Lower leg skin (tissue), 4 donors: ENCODE results near the gene TRPV6. TPM values are rescaled to one million over a fixed set of nuclear protein-coding genes. Genes with fewer than 3 reads are reported as not detected.
A peak's percentile ranks its signal among the peaks of the same experiment; 100 is the strongest.

Experiments used
- DNase-seq, 2 donors: peaks; one replicate each; pipeline ENCODE4 v3.0.0-alpha.2; 2019; ENCODE audit warnings: low spot score in 2 of 2
- H3K4me3 ChIP-seq: fragments of 200-600 bp; sonication (generic); 2 replicates; pipeline ENCODE4 v1.5.1; 2017; ENCODE audit warnings: mild to moderate bottlenecking, low read depth; ENCODE audit not compliant: poor library complexity, severe bottlenecking
- POLR2A ChIP-seq, 2 donors: fragments of 450-650 bp; IDR thresholded peaks; one replicate each; pipeline ENCODE4 v1.6.1; 2016 to 2017; ENCODE audit warnings: antibody characterized with exemption in 2 of 2, mild to moderate bottlenecking in 1 of 2, moderate library complexity in 1 of 2
- WGBS, 2 donors: methylation state at CpG; one replicate each; pipeline ENCODE4 v1.1.5; 2018; 5-methylcytosine and 5-hydroxymethylcytosine counted together
- intact Hi-C: fragments of 100-400 bp; cut with DNase I; formaldehyde crosslinking; loops from one replicate; pipeline ENCODE4 v1.15.0; 2023; ENCODE audit warnings: low total_unique reads
- total RNA-seq, 4 donors: library from RNA; depleted of rRNA; stranded (reverse); fragments of >200 nt; gene quantifications; one replicate each; pipeline ENCODE4 v1.1.0, GENCODE V29; 2016
- TF ChIP-seq, protein P1 (sequence below), 3 donors: fragments of 450-650 bp; IDR thresholded peaks; one replicate each; pipeline ENCODE4 v1.5.1; 2016; ENCODE audit warnings: antibody characterized with exemption in 3 of 3, mild to moderate bottlenecking in 3 of 3, moderate library complexity in 2 of 3

Gene TRPV6
- total RNA-seq, 4 donors from 2014 or later, result 10.3 to 13.4 (median 11.5) TPM

DNA sequence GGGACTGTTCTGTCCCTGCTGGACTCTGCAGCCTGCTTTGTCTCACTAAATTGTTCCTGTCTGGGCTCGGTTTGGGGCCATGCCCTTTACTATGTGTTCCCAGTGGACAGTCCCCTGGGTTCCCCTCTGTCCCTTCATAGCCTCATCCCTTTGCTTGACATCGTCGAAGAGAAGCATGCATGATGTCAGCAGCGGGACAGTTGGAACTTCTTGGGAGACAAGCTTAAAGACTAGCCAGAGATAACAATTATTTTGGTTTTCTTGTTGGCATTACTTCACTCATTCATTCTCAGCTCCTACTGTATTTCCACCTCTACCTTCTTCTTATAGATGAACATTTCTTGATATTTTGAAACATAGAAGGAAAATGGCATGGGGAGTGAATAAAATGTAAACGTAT lies 27.9 kb downstream of the TRPV6 start:
- 63 to 68% methylated on average over 5 of the region's 5 CpGs for WGBS, 2 donors
- intact Hi-C loops, result no loop called here
- H3K4me3 ChIP-seq, result no peak overlapping the region

DNA sequence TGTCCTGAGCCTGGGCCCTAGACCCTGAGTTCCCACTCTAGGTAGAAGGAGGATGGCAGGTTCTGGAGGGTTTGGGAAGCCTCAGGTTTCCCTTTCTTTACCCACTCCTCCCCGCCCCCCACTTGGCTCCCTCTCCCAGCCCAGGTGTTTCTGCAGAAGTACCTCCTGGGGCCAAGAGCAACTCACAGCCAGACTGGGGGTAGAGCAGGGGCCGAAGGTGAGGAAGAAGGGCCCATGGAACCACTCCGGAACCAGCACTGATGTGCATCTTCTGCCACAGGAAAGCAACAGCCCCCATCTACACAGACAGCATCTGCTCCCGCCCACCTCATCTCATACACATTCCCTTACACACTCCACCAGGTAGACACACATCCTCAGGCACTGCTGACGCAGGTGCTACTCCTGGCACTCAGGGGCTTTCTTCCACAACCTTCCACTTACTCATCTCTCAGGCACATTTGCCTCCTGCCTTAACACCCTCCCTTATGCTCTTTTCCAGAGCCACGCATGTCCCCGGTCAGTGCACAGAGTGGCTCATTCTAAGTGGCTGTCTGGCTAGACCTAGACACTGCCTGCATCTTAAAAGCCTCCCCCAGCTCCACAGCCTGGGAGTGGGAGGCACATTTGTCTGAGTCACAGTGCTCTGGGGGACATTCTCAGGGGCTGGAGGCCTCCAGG lies 28.8 kb downstream of the TRPV6 start:
- no peak overlapping the region for H3K4me3 ChIP-seq
- 39 to 57% methylated on average over 7 of the region's 7 CpGs for WGBS, 2 donors
- TF ChIP-seq, protein P1, sequence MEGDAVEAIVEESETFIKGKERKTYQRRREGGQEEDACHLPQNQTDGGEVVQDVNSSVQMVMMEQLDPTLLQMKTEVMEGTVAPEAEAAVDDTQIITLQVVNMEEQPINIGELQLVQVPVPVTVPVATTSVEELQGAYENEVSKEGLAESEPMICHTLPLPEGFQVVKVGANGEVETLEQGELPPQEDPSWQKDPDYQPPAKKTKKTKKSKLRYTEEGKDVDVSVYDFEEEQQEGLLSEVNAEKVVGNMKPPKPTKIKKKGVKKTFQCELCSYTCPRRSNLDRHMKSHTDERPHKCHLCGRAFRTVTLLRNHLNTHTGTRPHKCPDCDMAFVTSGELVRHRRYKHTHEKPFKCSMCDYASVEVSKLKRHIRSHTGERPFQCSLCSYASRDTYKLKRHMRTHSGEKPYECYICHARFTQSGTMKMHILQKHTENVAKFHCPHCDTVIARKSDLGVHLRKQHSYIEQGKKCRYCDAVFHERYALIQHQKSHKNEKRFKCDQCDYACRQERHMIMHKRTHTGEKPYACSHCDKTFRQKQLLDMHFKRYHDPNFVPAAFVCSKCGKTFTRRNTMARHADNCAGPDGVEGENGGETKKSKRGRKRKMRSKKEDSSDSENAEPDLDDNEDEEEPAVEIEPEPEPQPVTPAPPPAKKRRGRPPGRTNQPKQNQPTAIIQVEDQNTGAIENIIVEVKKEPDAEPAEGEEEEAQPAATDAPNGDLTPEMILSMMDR (IDR thresholded peaks at IDR 0.05), result no peak
- no peak for TF ChIP-seq POLR2A (IDR thresholded peaks at IDR 0.05)
- intact Hi-C loops, result no loop called here
- peak in 1 of 2 donors; percentile 85 for DNase-seq

More for the DNA sequence above, 27.9 kb downstream of the TRPV6 start:
- no peak for TF ChIP-seq POLR2A (IDR thresholded peaks at IDR 0.05)
- TF ChIP-seq, protein P1 (IDR thresholded peaks at IDR 0.05), result no peak
- DNase-seq, result no peak

DNA sequence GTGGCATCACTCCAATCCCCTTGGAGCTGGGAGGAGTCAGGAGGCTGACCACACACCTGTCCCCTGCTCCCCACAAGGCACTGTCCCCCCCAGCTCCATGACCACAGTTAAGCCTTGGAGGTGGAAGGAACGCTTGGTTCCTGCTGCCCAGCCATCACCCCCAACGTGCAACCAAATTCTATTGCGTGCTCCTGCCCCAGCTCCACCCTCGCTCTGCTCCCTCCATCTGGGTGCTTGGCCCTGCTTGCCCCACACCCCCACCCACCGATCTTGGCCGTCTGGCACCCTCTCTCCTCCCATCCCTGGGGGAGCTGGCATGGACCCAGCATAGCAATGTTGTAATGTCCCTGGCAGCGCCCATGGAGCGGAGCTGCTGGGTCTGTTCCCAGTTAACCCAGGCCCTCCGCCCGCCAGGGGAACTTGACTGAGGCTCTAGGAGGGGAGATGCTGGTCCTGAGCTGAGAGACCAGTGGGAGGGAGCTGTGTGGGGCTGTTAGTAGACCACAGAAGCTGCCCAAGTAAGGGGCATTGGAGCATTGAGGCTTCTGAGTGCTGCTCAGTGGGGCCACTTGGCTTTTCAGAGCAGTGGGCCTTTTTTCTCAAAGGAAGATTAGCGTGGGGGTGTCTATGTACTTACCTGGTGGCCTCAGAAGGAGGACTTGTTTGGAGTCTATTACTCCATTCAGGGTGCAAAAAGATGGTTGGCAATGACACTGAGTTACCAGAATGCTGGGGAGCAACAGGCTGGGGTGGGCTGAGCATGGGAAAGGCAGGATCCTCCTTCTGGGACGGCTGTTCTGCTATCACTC lies 29.6 kb downstream of the TRPV6 start:
- TF ChIP-seq POLR2A (IDR thresholded peaks at IDR 0.05), result no peak
- TF ChIP-seq, protein P1 (IDR thresholded peaks at IDR 0.05), result no peak
- intact Hi-C loops, result no loop called here
- peak; percentile 79 to 95 for DNase-seq
- 18 to 32% methylated on average over 12 of the region's 12 CpGs for WGBS, 2 donors
- peak overlapping the region; percentile 69 for H3K4me3 ChIP-seq

DNA sequence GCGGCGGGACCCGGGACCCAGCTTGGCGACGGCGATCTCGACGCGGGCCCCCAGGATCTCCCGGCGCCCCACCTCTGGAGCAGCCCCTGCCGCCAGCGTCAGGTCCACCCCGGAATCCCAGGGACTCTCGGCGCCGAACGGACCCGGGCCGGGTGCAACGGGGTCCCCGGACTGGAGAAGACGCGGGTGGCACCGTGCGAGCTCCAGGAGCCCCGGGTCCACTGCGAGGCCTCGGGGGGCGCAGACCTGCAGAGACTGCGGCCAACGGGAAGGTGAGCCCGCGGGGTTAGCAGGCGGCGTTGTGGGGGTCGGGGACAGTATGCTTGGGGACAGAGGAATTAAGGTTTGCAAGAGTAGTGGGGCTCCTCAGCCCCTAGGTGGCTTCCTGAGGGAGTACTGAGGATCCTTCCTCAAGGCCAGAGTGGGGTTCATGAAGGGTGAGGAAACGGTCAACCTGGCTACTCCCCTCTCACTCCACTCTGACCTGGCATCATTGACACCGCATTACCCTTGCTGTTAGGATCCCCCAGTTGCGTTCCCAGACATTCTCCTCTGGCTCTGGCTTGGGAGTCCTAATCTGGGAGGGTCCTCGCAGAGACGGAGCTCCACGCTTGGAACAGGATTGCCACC lies 30.3 kb downstream of the TRPV6 start:
- 4 to 5% methylated on average over 24 to 29 of the region's 43 CpGs for WGBS, 2 donors
- peak overlapping the region; percentile 69 for H3K4me3 ChIP-seq
- intact Hi-C loops, result no loop called here
- DNase-seq, result no peak
- TF ChIP-seq POLR2A (IDR thresholded peaks at IDR 0.05), result no peak
- TF ChIP-seq, protein P1 (IDR thresholded peaks at IDR 0.05), result no peak

DNA sequence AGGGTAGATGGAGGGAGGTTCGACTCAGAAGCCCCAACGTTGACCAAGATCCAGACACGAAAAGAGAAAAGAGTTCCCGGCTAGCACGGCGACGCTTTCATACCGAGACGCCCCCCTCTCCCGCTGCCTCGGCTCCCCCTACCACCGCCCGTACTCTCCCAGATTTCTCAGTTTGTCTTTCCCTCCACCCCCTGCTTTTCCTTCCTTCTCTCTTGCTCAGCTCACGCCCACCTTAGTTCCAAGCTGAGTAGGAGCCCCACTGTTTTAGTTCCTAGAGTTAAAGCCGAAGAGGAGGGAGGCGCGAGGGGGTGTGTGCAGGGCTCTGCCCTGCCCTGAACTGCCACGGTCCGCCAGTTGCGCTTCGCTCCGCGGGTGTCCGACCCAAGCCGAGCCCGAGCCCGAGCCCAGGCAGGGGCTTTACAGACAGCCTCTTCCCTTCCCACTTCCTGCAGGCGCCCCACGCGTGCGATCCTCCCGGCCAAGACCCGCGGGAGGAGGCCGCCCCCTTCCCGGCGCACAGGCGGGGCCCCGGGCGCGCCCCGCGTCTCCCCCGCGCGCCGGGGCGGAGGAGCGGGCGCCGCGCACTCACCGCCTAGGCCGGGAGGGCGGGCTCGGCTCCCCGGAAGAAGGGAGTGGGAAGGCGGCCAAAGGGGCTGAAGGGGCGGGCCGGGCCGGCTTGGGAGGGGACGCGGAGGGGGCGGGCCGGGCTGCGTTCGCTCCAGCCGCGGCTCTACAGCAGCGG lies 31.0 kb downstream of the TRPV6 start, which contains the start of gene EPHB6:
TSS of gene EPHB6 (plus strand) at position 705 of the 742 bp plus-strand sequence. CDS start 8,152 bp downstream, outside the sequence.
- WGBS, 2 donors, result 0% methylated on average over 28 to 46 of the region's 70 CpGs
- H3K4me3 ChIP-seq, result peak within 1 kb of the TSS; percentile 69
- TF ChIP-seq, protein P1 (IDR thresholded peaks at IDR 0.05), result no peak
- no peak for TF ChIP-seq POLR2A (IDR thresholded peaks at IDR 0.05)
- peak; percentile 73 to 97 for DNase-seq
- intact Hi-C loops, result no loop called here
